HG03432 (cell line): ENCODE data around the gene ANKRD40.
"Not testable (repeated sequence)": the region's sequence is repeated elsewhere in the genome, so short reads cannot be mapped to it uniquely, and the experiment has no call there.

Experiments used
- ATAC-seq: cut with Tn5 transposase; IDR thresholded peaks from one replicate; pipeline ENCODE4 v1.9.1; 2021; ENCODE audit warnings: mild to moderate bottlenecking, moderate library complexity; ENCODE audit not compliant: unreplicated experiment

ANKRD40 gene

GRCh38 chr17:50715471-50715870 is 7.8 kb upstream of the ANKRD40 start:
- ATAC-seq = no peak

- no peak for ATAC-seq
These were observed 4.9 kb upstream of the ANKRD40 start for GRCh38 chr17:50712641-50713040.

GRCh38 chr17:50710650-50711049 is 2.9 kb upstream of the ANKRD40 start:
- no peak for ATAC-seq

- ATAC-seq = no peak
These were observed 2.3 kb upstream of the ANKRD40 start for GRCh38 chr17:50710025-50710424.

GRCh38 chr17:50709053-50709452 is 1.3 kb upstream of the ANKRD40 start:
- ATAC-seq = not testable (repeated sequence)

- ATAC-seq = no peak
These were observed 611 bp upstream of the ANKRD40 start for GRCh38 chr17:50708050-50709000.

GRCh38 chr17:50703162-50703561 is 4.6 kb downstream of the ANKRD40 start:
- ATAC-seq = no peak

GRCh38 chr17:50699410-50699809 is 8.3 kb downstream of the ANKRD40 start:
- no peak for ATAC-seq

GRCh38 chr17:50697663-50698272 is 9.9 kb downstream of the ANKRD40 start:
- no peak for ATAC-seq

GRCh38 chr17:50697062-50697461 is 10.7 kb downstream of the ANKRD40 start:
- ATAC-seq = no peak

- no peak for ATAC-seq
These were observed 11.3 kb downstream of the ANKRD40 start for GRCh38 chr17:50696365-50696879.

- ATAC-seq = no peak
These were observed 14.6 kb downstream of the ANKRD40 start for GRCh38 chr17:50693036-50693682.

- ATAC-seq = no peak
These were observed 15.2 kb downstream of the ANKRD40 start for GRCh38 chr17:50692448-50693035.

GRCh38 chr17:50691550-50692447 is 15.9 kb downstream of the ANKRD40 start:
- ATAC-seq = no peak

- no peak for ATAC-seq
These were observed 16.7 kb downstream of the ANKRD40 start for GRCh38 chr17:50690887-50691549.

GRCh38 chr17:50689956-50690886 is 17.5 kb downstream of the ANKRD40 start:
- ATAC-seq = no peak

- ATAC-seq = no peak
These were observed 18.5 kb downstream of the ANKRD40 start for GRCh38 chr17:50689251-50689650.

GRCh38 chr17:50688245-50688644 is 19.5 kb downstream of the ANKRD40 start:
- no peak for ATAC-seq
